HEK293 (cell line): Measurements from ENCODE around the gene LMTK3.

Experiments
- CTCF ChIA-PET: fragments of 350-600 bp; formaldehyde crosslinking; extraction: SDS; loops from one replicate; lab custom pipeline; 2021; ENCODE audit warnings: antibody characterized with exemption; lab: Yijun Ruan, JAX
- POLR2A ChIA-PET: fragments of 300-600 bp; formaldehyde crosslinking; extraction: SDS; loops from one replicate; lab custom pipeline; 2020; ENCODE audit warnings: antibody characterized with exemption, inconsistent platforms; lab: Yijun Ruan, JAX
- H3K27ac ChIP-seq: fragments of 200-500 bp; sonication (Bioruptor generic); 2 replicates; pipeline ENCODE4 v1.5.1; 2014; ENCODE audit warnings: low read depth, low read length, control low read depth, inconsistent platforms; ENCODE audit errors: extremely low read depth
- H3K36me3 ChIP-seq, 2 experiments: fragments of 200-500 bp in 1 of 2; sonication (Bioruptor generic) in 1 of 2; 1 replicate in 1 of 2; 2 replicates in 1 of 2; pipeline ENCODE4 v1.5.1; 2014 to 2017; ENCODE audit warnings: inconsistent platforms in 2 of 2, low read length in 2 of 2; ENCODE audit not compliant: control insufficient read depth in 2 of 2, insufficient read depth in 1 of 2
- H3K4me1 ChIP-seq: fragments of 200-500 bp; sonication (Bioruptor generic); 2 replicates; pipeline ENCODE4 v1.5.1; 2014; ENCODE audit warnings: mild to moderate bottlenecking, low read length, inconsistent platforms; ENCODE audit not compliant: control insufficient read depth, insufficient read depth
- H3K4me3 ChIP-seq: 2 replicates; pipeline ENCODE4 v1.5.1; 2011; ENCODE audit warnings: low read depth, mild to moderate bottlenecking, control low read depth, low read length, moderate library complexity
- H3K9me3 ChIP-seq: fragments of 200-500 bp; sonication (Bioruptor generic); 2 replicates; pipeline ENCODE4 v1.5.1; 2014; ENCODE audit warnings: low read depth, low read length, inconsistent platforms; ENCODE audit not compliant: control insufficient read depth, insufficient read depth
- INSM2 ChIP-seq: fragments of 450-650 bp; formaldehyde crosslinking; IDR thresholded peaks from 2 replicates; pipeline ENCODE4 v1.5.1; 2016; ENCODE audit warnings: missing biosample characterization, missing genetic modification characterization
- MZF1 ChIP-seq: fragments of 450-650 bp; formaldehyde crosslinking; IDR thresholded peaks from 2 replicates; pipeline ENCODE4 v1.5.1; 2017; ENCODE audit warnings: missing biosample characterization, missing genetic modification characterization, borderline replicate concordance
- PRDM6 ChIP-seq: fragments of 450-650 bp; formaldehyde crosslinking; IDR thresholded peaks from 2 replicates; pipeline ENCODE4 v1.5.1; 2017; ENCODE audit warnings: missing biosample characterization, missing genetic modification characterization
- TSHZ1 ChIP-seq: fragments of 450-650 bp; formaldehyde crosslinking; IDR thresholded peaks from 2 replicates; pipeline ENCODE4 v1.5.1; 2016; ENCODE audit warnings: missing biosample characterization, missing genetic modification characterization, borderline replicate concordance
- ZBTB17 ChIP-seq: fragments of 450-650 bp; formaldehyde crosslinking; IDR thresholded peaks from 2 replicates; pipeline ENCODE4 v1.5.1; 2016; ENCODE audit warnings: missing biosample characterization, missing genetic modification characterization
- ZBTB8A ChIP-seq: fragments of 450-650 bp; formaldehyde crosslinking; IDR thresholded peaks from 2 replicates; pipeline ENCODE4 v1.5.1; 2016; ENCODE audit warnings: missing biosample characterization, missing genetic modification characterization
- ZFP41 ChIP-seq: fragments of 450-650 bp; formaldehyde crosslinking; IDR thresholded peaks from 2 replicates; pipeline ENCODE4 v1.5.1; 2016; ENCODE audit warnings: missing biosample characterization, missing genetic modification characterization, borderline replicate concordance
- ZNF16 ChIP-seq: fragments of 450-650 bp; formaldehyde crosslinking; IDR thresholded peaks from 2 replicates; pipeline ENCODE4 v1.5.1; 2016; ENCODE audit warnings: low read depth, missing biosample characterization, missing genetic modification characterization
- ZNF223 ChIP-seq: fragments of 450-650 bp; formaldehyde crosslinking; IDR thresholded peaks from 2 replicates; pipeline ENCODE4 v1.5.1; 2016; ENCODE audit warnings: missing biosample characterization, missing genetic modification characterization
- ZNF239 ChIP-seq: fragments of 450-650 bp; formaldehyde crosslinking; IDR thresholded peaks from 2 replicates; pipeline ENCODE4 v1.5.1; 2016; ENCODE audit warnings: missing biosample characterization, missing genetic modification characterization
- ZNF280C ChIP-seq: fragments of 450-650 bp; formaldehyde crosslinking; IDR thresholded peaks from 2 replicates; pipeline ENCODE4 v1.5.1; 2016; ENCODE audit warnings: missing biosample characterization, missing genetic modification characterization
- ZNF350 ChIP-seq: fragments of 450-650 bp; formaldehyde crosslinking; IDR thresholded peaks from 2 replicates; pipeline ENCODE4 v1.5.0; 2017; ENCODE audit warnings: missing biosample characterization, mild to moderate bottlenecking, missing genetic modification characterization
- ZNF366 ChIP-seq: fragments of 450-650 bp; formaldehyde crosslinking; conservative IDR thresholded peaks from 2 replicates; pipeline ENCODE4 v1.5.1; 2016; ENCODE audit warnings: missing biosample characterization, missing genetic modification characterization
- ZNF645 ChIP-seq: fragments of 450-650 bp; formaldehyde crosslinking; IDR thresholded peaks from 2 replicates; pipeline ENCODE4; 2016; ENCODE audit warnings: missing biosample characterization, missing genetic modification characterization
- ZNF654 ChIP-seq: fragments of 450-650 bp; formaldehyde crosslinking; IDR thresholded peaks from 2 replicates; pipeline ENCODE4 v1.5.1; 2016; ENCODE audit warnings: low read depth, missing biosample characterization, missing genetic modification characterization
- ZSCAN30 ChIP-seq: fragments of 450-650 bp; IDR thresholded peaks from 2 replicates; pipeline ENCODE4 v1.5.1; 2018; ENCODE audit warnings: missing biosample characterization, mild to moderate bottlenecking, missing genetic modification characterization, moderate library complexity
- TF ChIP-seq, protein P1 (sequence below): fragments of 450-650 bp; formaldehyde crosslinking; IDR thresholded peaks from 2 replicates; pipeline ENCODE4 v1.5.1; 2016; ENCODE audit warnings: missing biosample characterization, missing genetic modification characterization

The LMTK3 gene

GRCh38 chr19:48508729-48509411, 2.8 kb downstream of the LMTK3 start (continued):
- TF ChIP-seq PRDM6 (tag by site-specific recombination), result no peak
- TF ChIP-seq ZBTB17, result no peak
- no peak for TF ChIP-seq INSM2 (tag by site-specific recombination)
- TF ChIP-seq, all 188 proteins: peak for 0

- no peak overlapping the region for H3K27ac ChIP-seq
- H3K9me3 ChIP-seq, result no peaks in the 10 kb centered on the region
- POLR2A ChIA-PET, result interaction anchor here (0.9 to 1.7 kb wide), 3 partner anchors 15 to 111 kb away, joined by 3 to 5 read pairs (median 4); partner anchors contain the start of gene RPL18
- no peak overlapping the region for H3K4me3 ChIP-seq
- no peaks in the 10 kb centered on the region for H3K36me3 ChIP-seq
- CTCF ChIA-PET, result interaction anchor here (0.7 to 8.2 kb wide), 9 partner anchors 17 to 397 kb away, joined by 3 to 272 read pairs (median 4); partner anchors contain the start of genes RPL18 and SPHK2
- no peaks in the 10 kb centered on the region for H3K4me1 ChIP-seq
- TF ChIP-seq ZBTB8A (tag by site-specific recombination) (no peak), MZF1 (tag by site-specific recombination) (no peak), ZNF16 (peak; percentile 93), ZSCAN30 (no peak), ZNF645 (tag by site-specific recombination) (no peak), ZFP41 (no peak)
- TF ChIP-seq, protein P1, sequence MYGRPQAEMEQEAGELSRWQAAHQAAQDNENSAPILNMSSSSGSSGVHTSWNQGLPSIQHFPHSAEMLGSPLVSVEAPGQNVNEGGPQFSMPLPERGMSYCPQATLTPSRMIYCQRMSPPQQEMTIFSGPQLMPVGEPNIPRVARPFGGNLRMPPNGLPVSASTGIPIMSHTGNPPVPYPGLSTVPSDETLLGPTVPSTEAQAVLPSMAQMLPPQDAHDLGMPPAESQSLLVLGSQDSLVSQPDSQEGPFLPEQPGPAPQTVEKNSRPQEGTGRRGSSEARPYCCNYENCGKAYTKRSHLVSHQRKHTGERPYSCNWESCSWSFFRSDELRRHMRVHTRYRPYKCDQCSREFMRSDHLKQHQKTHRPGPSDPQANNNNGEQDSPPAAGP (tag by site-specific recombination), result no peak
- TF ChIP-seq, all 188 proteins: peak for 1
These were observed 3.7 kb downstream of the LMTK3 start for GRCh38 chr19:48507911-48508439.

GRCh38 chr19:48506138-48506733, 5.4 kb downstream of the LMTK3 start:
- ChIA-PET POLR2A (interaction anchor here (0.5 to 2.1 kb wide), 11 partner anchors 13 to 381 kb away, joined by 3 to 23 read pairs (median 5); partner anchors contain the start of genes RPL18 and SPHK2), CTCF (interaction anchor here (0.6 to 8.2 kb wide), 31 partner anchors 11 to 369 kb away, joined by 3 to 272 read pairs (median 4); partner anchors contain the start of genes KDELR1 and PLEKHA4)
- no peak overlapping the region for H3K27ac ChIP-seq
- peaks cover under 1% of the 10 kb centered on the region; the same call in 1 of the 2 replicates for H3K4me1 ChIP-seq
- no peaks in the 10 kb centered on the region for H3K9me3 ChIP-seq
- H3K4me3 ChIP-seq, result no peak overlapping the region
- no peaks in the 10 kb centered on the region for H3K36me3 ChIP-seq
- TF ChIP-seq ZNF239 (peak; percentile 98), ZNF350 (no peak), ZNF654 (tag by site-specific recombination) (peak; percentile 73), ZNF223 (tag by site-specific recombination) (0 out of 2 replicates have a peak, but pooled peaks have one; percentile 66), ZNF280C (tag by site-specific recombination) (no peak), TSHZ1 (tag by site-specific recombination) (no peak), ZNF366 (tag by site-specific recombination) (0 out of 2 replicates have a peak, but pooled peaks have one; percentile 24)
